Muscle of leg (tissue), 11 donors: ENCODE data around the gene CAMTA1. TPM values are rescaled to one million over a fixed set of nuclear protein-coding genes. Genes with fewer than 3 reads are reported as not detected.

Source experiments
- DNase-seq: peaks from one replicate; pipeline ENCODE4 v3.0.0; 2013
- H3K27ac ChIP-seq: one replicate; pipeline ENCODE4 v1.5.1; 2013; ENCODE audit warnings: mild to moderate bottlenecking, low read length, control low read depth
- H3K27me3 ChIP-seq: one replicate; pipeline ENCODE4 v1.6.1; 2013; ENCODE audit warnings: low read length; ENCODE audit not compliant: control insufficient read depth, insufficient read depth
- H3K36me3 ChIP-seq: one replicate; pipeline ENCODE4 v1.6.1; 2013; ENCODE audit warnings: low read length; ENCODE audit not compliant: control insufficient read depth, insufficient read depth
- H3K4me1 ChIP-seq: one replicate; pipeline ENCODE4 v1.6.1; 2013; ENCODE audit warnings: low read length; ENCODE audit not compliant: control insufficient read depth, insufficient read depth
- H3K4me3 ChIP-seq: one replicate; pipeline ENCODE4 v1.5.1; 2013; ENCODE audit warnings: low read length, control low read depth
- H3K9me3 ChIP-seq: replicated peaks from 2 replicates; pipeline ENCODE4 v1.6.1; 2013; ENCODE audit warnings: low read depth, low read length; ENCODE audit not compliant: control insufficient read depth
- WGBS: methylation state at CpG from one replicate; pipeline ENCODE4 v1.1.5; 2013; ENCODE audit warnings: missing lambda C conversion rate; ENCODE audit not compliant: insufficient coverage; 5-methylcytosine and 5-hydroxymethylcytosine counted together
- polyA plus RNA-seq, 8 donors: library from polyadenylated mRNA; unstranded; fragments of 120-200 nt; gene quantifications; one replicate each; pipeline versions ENCODE4 v1.2.1 to v1.2.3, GENCODE V29; 2013; ENCODE audit warnings: inconsistent platforms in 1 of 8, low replicate concordance in 1 of 8; ENCODE audit not compliant: insufficient read length in 8 of 8, insufficient read depth in 1 of 8
- total RNA-seq: library from RNA; stranded (reverse); fragments of 120-200 nt; gene quantifications from one replicate; pipeline ENCODE4 v1.2.4, GENCODE V29; 2013

The CAMTA1 gene
- total and polyA plus RNA-seq, 9 donors, result 36.4 to 56.4 (median 47.7) TPM

- H3K4me1 ChIP-seq, result peaks cover 4% of the 10 kb centered on the region
- H3K36me3 ChIP-seq, result no peaks in the 10 kb centered on the region
- no peak overlapping the region for H3K27ac ChIP-seq
- H3K4me3 ChIP-seq, result no peak overlapping the region
- H3K9me3 ChIP-seq, result no peaks in the 10 kb centered on the region
- WGBS, result 50% methylated on average over 1 of the region's 3 CpGs
- no peak for DNase-seq
- no peaks in the 10 kb centered on the region for H3K27me3 ChIP-seq
Observed at GRCh38 chr1:6948416-6948815, 163.2 kb downstream of the CAMTA1 start.

GRCh38 chr1:6948861-6949260 is 163.6 kb downstream of the CAMTA1 start:
- DNase-seq, result no peak
- peaks cover 7% of the 10 kb centered on the region for H3K4me1 ChIP-seq
- H3K9me3 ChIP-seq, result no peaks in the 10 kb centered on the region
- no peaks in the 10 kb centered on the region for H3K36me3 ChIP-seq
- H3K27ac ChIP-seq, result no peak overlapping the region
- no peak overlapping the region for H3K4me3 ChIP-seq
- no peaks in the 10 kb centered on the region for H3K27me3 ChIP-seq
- 62% methylated on average over 2 of the region's 4 CpGs for WGBS

- no peaks in the 10 kb centered on the region for H3K36me3 ChIP-seq
- no peak overlapping the region for H3K4me3 ChIP-seq
- DNase-seq, result no peak
- 90% methylated on average over 3 of the region's 9 CpGs for WGBS
- H3K9me3 ChIP-seq, result no peaks in the 10 kb centered on the region
- peaks cover under 1% of the 10 kb centered on the region for H3K27me3 ChIP-seq
- no peak overlapping the region for H3K27ac ChIP-seq
- H3K4me1 ChIP-seq, result peaks cover 19% of the 10 kb centered on the region
Observed at GRCh38 chr1:6950001-6950765, 164.9 kb downstream of the CAMTA1 start.

- Histone ChIP-seq H3K4me1 (peaks cover 19% of the 10 kb centered on the region), H3K27ac (no peak overlapping the region), H3K4me3 (no peak overlapping the region), H3K9me3 (no peaks in the 10 kb centered on the region), H3K36me3 (no peaks in the 10 kb centered on the region), H3K27me3 (peaks cover 5% of the 10 kb centered on the region)
- 85% methylated on average over 9 of the region's 12 CpGs for WGBS
- no peak for DNase-seq
Observed at GRCh38 chr1:6951536-6951935, 166.3 kb downstream of the CAMTA1 start.

GRCh38 chr1:6953216-6953615 is 168.0 kb downstream of the CAMTA1 start:
- Histone ChIP-seq H3K4me1 (peaks cover 19% of the 10 kb centered on the region), H3K9me3 (no peaks in the 10 kb centered on the region), H3K27ac (no peak overlapping the region), H3K4me3 (no peak overlapping the region), H3K36me3 (no peaks in the 10 kb centered on the region), H3K27me3 (peaks cover 5% of the 10 kb centered on the region)
- WGBS, result 64% methylated on average over 12 of the region's 12 CpGs
- DNase-seq, result no peak

DNA sequence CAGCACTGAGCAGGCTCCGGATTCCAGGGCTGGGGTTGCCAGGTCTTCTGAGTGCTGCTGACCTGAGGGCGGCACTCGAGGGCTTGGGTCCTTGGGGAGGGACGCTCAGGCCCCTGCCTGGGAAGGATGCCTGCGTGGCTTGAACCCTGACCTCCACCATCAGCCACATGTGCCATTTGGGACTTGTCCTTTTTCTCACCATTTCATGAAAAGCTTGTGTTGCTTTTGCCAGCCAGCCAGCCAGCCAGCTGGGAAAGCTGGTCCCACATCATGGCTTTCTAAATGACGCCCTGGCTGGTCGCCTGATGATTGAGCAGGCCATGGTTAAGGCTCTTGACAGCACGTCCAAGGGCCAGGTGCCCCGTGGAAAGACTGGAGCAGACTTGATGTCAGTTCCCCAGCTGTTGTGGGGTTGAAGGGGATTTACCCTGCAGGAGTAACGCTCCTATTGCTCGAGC is 168.7 kb downstream of the CAMTA1 start:
- H3K36me3 ChIP-seq, result no peaks in the 10 kb centered on the region
- DNase-seq, result no peak
- H3K27ac ChIP-seq, result no peak overlapping the region
- 47% methylated on average over 9 of the region's 11 CpGs for WGBS
- peaks cover 21% of the 10 kb centered on the region for H3K4me1 ChIP-seq
- H3K9me3 ChIP-seq, result no peaks in the 10 kb centered on the region
- H3K4me3 ChIP-seq, result no peak overlapping the region
- peaks cover 5% of the 10 kb centered on the region for H3K27me3 ChIP-seq

DNA sequence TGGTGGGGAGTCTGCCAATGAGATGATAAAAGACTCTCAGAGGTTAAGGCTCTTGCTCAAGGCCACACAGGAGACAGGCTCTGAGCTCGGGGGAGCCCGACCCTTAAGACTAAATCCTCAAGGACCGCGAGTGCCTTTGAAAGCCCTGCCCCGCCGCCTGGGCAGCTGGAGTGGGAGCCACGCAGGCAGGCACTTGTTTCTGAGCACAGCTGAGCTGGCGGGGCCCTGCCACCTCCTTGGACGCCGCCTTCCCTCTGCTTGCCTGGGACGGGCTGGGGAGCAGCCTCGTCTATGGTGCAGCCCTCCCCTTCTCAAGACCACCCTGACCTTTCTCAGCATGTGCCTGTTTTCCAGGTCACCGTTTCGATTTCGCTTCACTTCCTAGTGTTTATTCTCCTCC is 169.3 kb downstream of the CAMTA1 start:
- no peaks in the 10 kb centered on the region for H3K36me3 ChIP-seq
- H3K27ac ChIP-seq, result no peak overlapping the region
- no peak for DNase-seq
- H3K4me1 ChIP-seq, result peaks cover 27% of the 10 kb centered on the region
- WGBS, result 49% methylated on average over 12 of the region's 15 CpGs
- H3K27me3 ChIP-seq, result peaks cover 5% of the 10 kb centered on the region
- no peak overlapping the region for H3K4me3 ChIP-seq
- no peaks in the 10 kb centered on the region for H3K9me3 ChIP-seq

DNA sequence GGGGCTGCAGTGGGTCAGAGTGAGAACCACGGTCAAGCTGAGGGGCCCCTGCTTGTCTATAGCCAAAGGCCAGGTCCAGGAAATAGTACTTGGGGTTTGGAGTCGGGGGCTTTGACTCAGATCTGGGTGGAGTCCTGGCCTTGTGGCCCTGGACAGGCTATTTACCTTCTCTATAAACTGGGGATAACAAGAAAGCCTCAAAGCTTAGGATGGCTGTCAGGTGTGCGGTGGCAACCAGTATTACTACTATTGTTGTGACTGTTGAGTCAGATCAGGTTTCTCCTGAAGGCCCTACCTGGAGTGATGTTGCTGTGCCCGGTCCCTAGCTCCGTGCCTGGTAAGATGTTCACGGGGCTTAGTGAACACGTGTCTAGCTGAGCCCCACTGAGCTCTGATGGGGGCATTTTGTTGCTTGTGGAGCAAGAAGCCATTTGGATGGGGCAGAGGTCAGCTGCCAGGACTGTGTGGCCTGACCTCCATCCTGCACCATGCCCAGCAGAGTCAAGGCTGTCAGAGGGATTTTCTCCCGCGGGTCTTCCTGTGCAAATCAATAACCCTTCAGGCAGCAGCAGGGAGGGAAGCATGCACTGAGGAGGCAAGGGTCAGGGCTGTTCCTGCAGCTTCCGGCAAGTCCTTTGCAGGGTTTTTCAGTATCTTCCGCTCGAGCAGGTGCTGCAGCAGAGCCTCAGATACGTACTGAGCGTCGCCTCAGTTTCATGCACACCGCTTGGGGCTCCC is 170.3 kb downstream of the CAMTA1 start:
- no peaks in the 10 kb centered on the region for H3K36me3 ChIP-seq
- no peak overlapping the region for H3K27ac ChIP-seq
- peaks cover 36% of the 10 kb centered on the region for H3K4me1 ChIP-seq
- no peaks in the 10 kb centered on the region for H3K9me3 ChIP-seq
- no peak overlapping the region for H3K4me3 ChIP-seq
- DNase-seq, result no peak
- WGBS, result 80% methylated on average over 13 of the region's 16 CpGs
- H3K27me3 ChIP-seq, result peaks cover 5% of the 10 kb centered on the region

- H3K9me3 ChIP-seq, result no peaks in the 10 kb centered on the region
- no peak for DNase-seq
- no peak overlapping the region for H3K27ac ChIP-seq
- no peaks in the 10 kb centered on the region for H3K36me3 ChIP-seq
- H3K27me3 ChIP-seq, result peaks cover 5% of the 10 kb centered on the region
- WGBS, result 83% methylated on average over 3 of the region's 11 CpGs
- peaks cover 43% of the 10 kb centered on the region for H3K4me1 ChIP-seq
- H3K4me3 ChIP-seq, result no peak overlapping the region
Observed at GRCh38 chr1:6956488-6957159, 171.4 kb downstream of the CAMTA1 start.

GRCh38 chr1:6957341-6957740 is 172.1 kb downstream of the CAMTA1 start:
- no peak overlapping the region for H3K4me3 ChIP-seq
- no peaks in the 10 kb centered on the region for H3K36me3 ChIP-seq
- no peak for DNase-seq
- peaks cover 5% of the 10 kb centered on the region for H3K27me3 ChIP-seq
- no peaks in the 10 kb centered on the region for H3K9me3 ChIP-seq
- H3K4me1 ChIP-seq, result peaks cover 48% of the 10 kb centered on the region
- H3K27ac ChIP-seq, result no peak overlapping the region
- 97% methylated on average over 4 of the region's 5 CpGs for WGBS
